SK-N-SH treated with all-trans-retinoic acid at 6 μM for 48 hours (cell line): ENCODE results near the gene PTPRG.

Experiments used
- TCF4 ChIP-seq: fragments of 250-450 bp; sonication (Bioruptor Pico); IDR thresholded peaks from 2 replicates; pipeline ENCODE4 v1.8.0; 2021; ENCODE audit warnings: mild to moderate bottlenecking, moderate library complexity, borderline replicate concordance
- ZFP30 ChIP-seq: fragments of 450-650 bp; formaldehyde crosslinking; IDR thresholded peaks from 2 replicates; pipeline ENCODE4 v1.5.0; 2022; ENCODE audit warnings: mild to moderate bottlenecking, moderate library complexity
- TF ChIP-seq, protein P1 (sequence below): fragments of 250-450 bp; sonication (Bioruptor Pico); IDR thresholded peaks from 2 replicates; pipeline ENCODE4 v1.8.0; 2020; ENCODE audit warnings: mild to moderate bottlenecking, moderate library complexity, borderline replicate concordance
- TF ChIP-seq, protein P2 (sequence below): fragments of 250-450 bp; sonication (Bioruptor Pico); IDR thresholded peaks from 2 replicates; pipeline ENCODE4 v1.8.0; 2021; ENCODE audit warnings: low read depth, mild to moderate bottlenecking, moderate library complexity, borderline replicate concordance

DNA sequence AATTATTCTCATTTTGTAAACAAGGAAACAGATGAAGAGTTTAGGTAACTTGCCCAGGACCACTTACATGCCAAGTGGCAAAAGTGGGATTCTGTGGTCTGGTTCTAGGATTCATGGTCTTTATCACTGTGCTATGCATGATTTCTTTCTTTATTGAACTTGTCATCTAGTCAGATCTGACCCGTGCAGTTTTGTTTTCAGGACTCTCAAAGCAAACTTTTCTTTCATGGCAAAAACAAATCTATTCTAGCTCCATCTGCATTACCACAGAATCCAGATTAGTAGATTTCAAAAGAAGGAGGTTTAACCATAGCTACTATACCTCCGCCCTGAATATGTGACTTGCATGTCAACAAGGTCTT, 404.4 kb downstream of the PTPRG start:
- TF ChIP-seq TCF4 (no peak), ZFP30 (CRISPR knock-in tag) (no peak)
- TF ChIP-seq, protein P1, sequence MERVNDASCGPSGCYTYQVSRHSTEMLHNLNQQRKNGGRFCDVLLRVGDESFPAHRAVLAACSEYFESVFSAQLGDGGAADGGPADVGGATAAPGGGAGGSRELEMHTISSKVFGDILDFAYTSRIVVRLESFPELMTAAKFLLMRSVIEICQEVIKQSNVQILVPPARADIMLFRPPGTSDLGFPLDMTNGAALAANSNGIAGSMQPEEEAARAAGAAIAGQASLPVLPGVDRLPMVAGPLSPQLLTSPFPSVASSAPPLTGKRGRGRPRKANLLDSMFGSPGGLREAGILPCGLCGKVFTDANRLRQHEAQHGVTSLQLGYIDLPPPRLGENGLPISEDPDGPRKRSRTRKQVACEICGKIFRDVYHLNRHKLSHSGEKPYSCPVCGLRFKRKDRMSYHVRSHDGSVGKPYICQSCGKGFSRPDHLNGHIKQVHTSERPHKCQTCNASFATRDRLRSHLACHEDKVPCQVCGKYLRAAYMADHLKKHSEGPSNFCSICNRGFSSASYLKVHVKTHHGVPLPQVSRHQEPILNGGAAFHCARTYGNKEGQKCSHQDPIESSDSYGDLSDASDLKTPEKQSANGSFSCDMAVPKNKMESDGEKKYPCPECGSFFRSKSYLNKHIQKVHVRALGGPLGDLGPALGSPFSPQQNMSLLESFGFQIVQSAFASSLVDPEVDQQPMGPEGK (CRISPR knock-in tag) = no peak
- TF ChIP-seq, protein P2, sequence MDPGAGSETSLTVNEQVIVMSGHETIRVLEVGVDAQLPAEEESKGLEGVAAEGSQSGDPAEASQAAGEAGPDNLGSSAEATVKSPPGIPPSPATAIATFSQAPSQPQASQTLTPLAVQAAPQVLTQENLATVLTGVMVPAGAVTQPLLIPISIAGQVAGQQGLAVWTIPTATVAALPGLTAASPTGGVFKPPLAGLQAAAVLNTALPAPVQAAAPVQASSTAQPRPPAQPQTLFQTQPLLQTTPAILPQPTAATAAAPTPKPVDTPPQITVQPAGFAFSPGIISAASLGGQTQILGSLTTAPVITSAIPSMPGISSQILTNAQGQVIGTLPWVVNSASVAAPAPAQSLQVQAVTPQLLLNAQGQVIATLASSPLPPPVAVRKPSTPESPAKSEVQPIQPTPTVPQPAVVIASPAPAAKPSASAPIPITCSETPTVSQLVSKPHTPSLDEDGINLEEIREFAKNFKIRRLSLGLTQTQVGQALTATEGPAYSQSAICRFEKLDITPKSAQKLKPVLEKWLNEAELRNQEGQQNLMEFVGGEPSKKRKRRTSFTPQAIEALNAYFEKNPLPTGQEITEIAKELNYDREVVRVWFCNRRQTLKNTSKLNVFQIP (CRISPR knock-in tag) = no peak
